IMR-90 (cell line): ENCODE results near the gene TMPRSS13. TPM values are rescaled to one million over a fixed set of nuclear protein-coding genes. Genes with fewer than 3 reads are reported as not detected.

ENCODE experiments used
- ATAC-seq: fragments of 200-7000 bp; cut with Tn5 transposase; 2 replicates; pipeline ENCODE4 v1.9.1; 2020; ENCODE audit warnings: low read depth, mild to moderate bottlenecking, moderate library complexity
- BruUV-seq: library from RNA; stranded (reverse); fragments of 400-500 nt; replicated peaks from 2 replicates; lab custom pipeline; 2021; lab: Mats Ljungman, UMichigan
- CTCF ChIA-PET: fragments of 300-600 bp; formaldehyde crosslinking; extraction: SDS; loops from one replicate; lab custom pipeline; 2021; ENCODE audit warnings: antibody characterized with exemption; lab: Yijun Ruan, JAX
- POLR2A ChIA-PET: fragments of 300-600 bp; sonication (Branson Sonifier 250); formaldehyde crosslinking; loops from one replicate; lab custom pipeline; 2022; ENCODE audit warnings: antibody characterized with exemption; ENCODE audit not compliant: unreplicated experiment; lab: Charles Lee
- DNase-seq: peaks from one replicate; pipeline ENCODE4 v3.0.0; 2013
- H2AFZ ChIP-seq: replicated peaks from 2 replicates; pipeline ENCODE3; 2013; ENCODE audit warnings: low read length, mild to moderate bottlenecking; ENCODE audit not compliant: poor library complexity
- H2AK5ac ChIP-seq: 2 replicates; pipeline ENCODE4 v1.6.1; 2013; ENCODE audit warnings: low read depth, low read length, inconsistent platforms
- H2AK9ac ChIP-seq: replicated peaks from 2 replicates; pipeline ENCODE3; 2013; ENCODE audit warnings: mild to moderate bottlenecking, low read depth, low read length, moderate library complexity; ENCODE audit not compliant: poor library complexity
- H2BK120ac ChIP-seq: 2 replicates; pipeline ENCODE4 v1.6.1; 2013; ENCODE audit warnings: low read depth, low read length, inconsistent platforms
- H2BK15ac ChIP-seq: 3 replicates; pipeline ENCODE4 v1.6.1; 2013; ENCODE audit warnings: low read depth, low read length, inconsistent platforms
- H2BK20ac ChIP-seq: 2 replicates; pipeline ENCODE4 v1.6.1; 2013; ENCODE audit warnings: low read depth, mild to moderate bottlenecking, inconsistent platforms, low read length, moderate library complexity
- H2BK5ac ChIP-seq: 2 replicates; pipeline ENCODE4 v1.6.1; 2013; ENCODE audit warnings: mild to moderate bottlenecking, low read depth, low read length, inconsistent platforms; ENCODE audit not compliant: poor library complexity, severe bottlenecking
- H3K14ac ChIP-seq: replicated peaks from 2 replicates; pipeline ENCODE4 v1.6.1; 2013; ENCODE audit warnings: low read depth, low read length, inconsistent platforms
- H3K18ac ChIP-seq: 2 replicates; pipeline ENCODE4 v1.6.1; 2013; ENCODE audit warnings: low read depth, low read length, control low read depth
- H3K23ac ChIP-seq: 2 replicates; pipeline ENCODE4 v1.6.1; 2013; ENCODE audit warnings: low read depth, low read length, inconsistent platforms
- H3K27ac ChIP-seq: 2 replicates; pipeline ENCODE4 v1.5.1; 2013; ENCODE audit warnings: mild to moderate bottlenecking, control low read depth, low read length; ENCODE audit not compliant: insufficient read depth
- H3K27me3 ChIP-seq: 2 replicates; pipeline ENCODE4 v1.6.1; 2013; ENCODE audit warnings: low read length; ENCODE audit not compliant: control insufficient read depth, insufficient read depth
- H3K36me3 ChIP-seq: 2 replicates; pipeline ENCODE4 v1.6.1; 2013; ENCODE audit warnings: low read length, mixed read lengths; ENCODE audit not compliant: control insufficient read depth, insufficient read depth
- H3K4ac ChIP-seq: 2 replicates; pipeline ENCODE4 v1.6.1; 2013; ENCODE audit warnings: low read depth, low read length, inconsistent platforms
- H3K4me1 ChIP-seq: 2 replicates; pipeline ENCODE4 v1.6.1; 2013; ENCODE audit warnings: low read length, mixed read lengths; ENCODE audit not compliant: control insufficient read depth, insufficient read depth
- H3K4me2 ChIP-seq: 2 replicates; pipeline ENCODE4 v1.6.1; 2013; ENCODE audit warnings: low read depth, mild to moderate bottlenecking, control low read depth, low read length, moderate library complexity
- H3K4me3 ChIP-seq: 2 replicates; pipeline ENCODE4 v1.5.1; 2013; ENCODE audit warnings: low read depth, mild to moderate bottlenecking, control low read depth, low read length, moderate library complexity; ENCODE audit not compliant: insufficient read depth
- H3K56ac ChIP-seq: 2 replicates; pipeline ENCODE4 v1.6.1; 2013; ENCODE audit warnings: low read length, inconsistent platforms; ENCODE audit not compliant: insufficient read depth; ENCODE audit errors: extremely low read depth
- H3K79me1 ChIP-seq, 2 experiments: 2 replicates each; pipeline ENCODE4 v1.6.1; 2013; ENCODE audit warnings: low read length in 2 of 2, inconsistent platforms in 1 of 2, low read depth in 1 of 2
- H3K9ac ChIP-seq: 2 replicates; pipeline ENCODE4 v1.6.1; 2013; ENCODE audit warnings: low read depth, low read length, control low read depth
- H3K9me1 ChIP-seq: 2 replicates; pipeline ENCODE4 v1.6.1; 2013; ENCODE audit warnings: low read length, inconsistent platforms; ENCODE audit not compliant: insufficient read depth
- H3K9me3 ChIP-seq: 2 replicates; pipeline ENCODE4 v1.6.1; 2013; ENCODE audit warnings: low read length; ENCODE audit not compliant: control insufficient read depth, insufficient read depth
- H4K20me1 ChIP-seq: 2 replicates; pipeline ENCODE4 v1.6.1; 2013; ENCODE audit warnings: low read length, inconsistent platforms; ENCODE audit not compliant: insufficient read depth
- H4K5ac ChIP-seq: 2 replicates; pipeline ENCODE4 v1.6.1; 2013; ENCODE audit warnings: mild to moderate bottlenecking, low read depth, low read length, control low read depth
- H4K8ac ChIP-seq, 2 experiments: 2 replicates each; pipeline ENCODE4 v1.6.1; 2013; ENCODE audit warnings: low read depth in 2 of 2, low read length in 2 of 2, control low read depth in 1 of 2, inconsistent platforms in 1 of 2
- H4K91ac ChIP-seq: 2 replicates; pipeline ENCODE4 v1.6.1; 2013; ENCODE audit warnings: low read depth, low read length, inconsistent platforms; ENCODE audit not compliant: insufficient read depth
- CHD1 ChIP-seq: IDR thresholded peaks from 2 replicates; pipeline ENCODE4 v1.6.1; 2012; ENCODE audit warnings: low read depth, low read length, improper control_type of control experiment
- RAD21 ChIP-seq: IDR thresholded peaks from 2 replicates; pipeline ENCODE4 v1.6.1; 2012; ENCODE audit warnings: low read length, improper control_type of control experiment
- RCOR1 ChIP-seq: IDR thresholded peaks from 2 replicates; pipeline ENCODE4 v1.6.1; 2012; ENCODE audit warnings: mild to moderate bottlenecking, low read length, improper control_type of control experiment; ENCODE audit not compliant: insufficient replicate concordance
- WGBS, 2 experiments: methylation state at CpG; one replicate each; pipeline versions ENCODE4 v1.1.5 to v1.1.7; 2013; ENCODE audit warnings: missing lambda C conversion rate in 2 of 2; ENCODE audit not compliant: insufficient read length in 1 of 2; ENCODE audit errors: extremely low coverage in 2 of 2; 5-methylcytosine and 5-hydroxymethylcytosine counted together
- dilution Hi-C: fragments of 300-500 bp; cut with HindIII; formaldehyde crosslinking; loops from one replicate; pipeline ENCODE4 v1.14.3; 2018; ENCODE audit warnings: low sequenced_read_pairs; ENCODE audit not compliant: unreplicated experiment
- in situ Hi-C: fragments of 300-500 bp; cut with MboI; formaldehyde crosslinking; loops from 3 replicates; pipeline ENCODE4 v1.14.3; 2019; ENCODE audit warnings: low sequenced_read_pairs, inconsistent platforms, mixed read lengths
- intact Hi-C: fragments of 100-400 bp; cut with micrococcal nuclease; formaldehyde crosslinking; loops from 2 replicates; pipeline ENCODE4 v1.10.0; 2022
- polyA plus RNA-seq, 3 experiments: library from polyadenylated mRNA; depleted of rRNA; stranded (reverse); fragments of >200 nt; gene quantifications; 2 replicates each; pipeline ENCODE4 v1.2.3, GENCODE V29; 2012; ENCODE audit warnings: low replicate concordance in 1 of 3
- total RNA-seq: library from RNA; depleted of rRNA; stranded (reverse); fragments of >200 nt; gene quantifications from 2 replicates; pipeline ENCODE4 v1.2.3, GENCODE V29; 2012
- TF ChIP-seq, protein P1 (sequence below): fragments of 150-350 bp; IDR thresholded peaks from 2 replicates; pipeline ENCODE4 v1.6.1; 2017; ENCODE audit warnings: mild to moderate bottlenecking, antibody characterized with exemption, low read length, low read depth
- TF ChIP-seq, protein P2 (sequence below): conservative IDR thresholded peaks from 2 replicates; pipeline ENCODE4 v1.5.1; 2012; ENCODE audit warnings: mild to moderate bottlenecking, low read depth, low read length, improper control_type of control experiment
- TF ChIP-seq, protein P3 (sequence below): fragments of 150-350 bp; IDR thresholded peaks from 2 replicates; pipeline ENCODE4 v1.6.1; 2016; ENCODE audit warnings: low read depth, mild to moderate bottlenecking, low read length, moderate library complexity, borderline replicate concordance

The TMPRSS13 gene
- total and polyA plus RNA-seq, 2 of the 4 experiments (the other 2 are of a cell fraction), result not detected

DNA sequence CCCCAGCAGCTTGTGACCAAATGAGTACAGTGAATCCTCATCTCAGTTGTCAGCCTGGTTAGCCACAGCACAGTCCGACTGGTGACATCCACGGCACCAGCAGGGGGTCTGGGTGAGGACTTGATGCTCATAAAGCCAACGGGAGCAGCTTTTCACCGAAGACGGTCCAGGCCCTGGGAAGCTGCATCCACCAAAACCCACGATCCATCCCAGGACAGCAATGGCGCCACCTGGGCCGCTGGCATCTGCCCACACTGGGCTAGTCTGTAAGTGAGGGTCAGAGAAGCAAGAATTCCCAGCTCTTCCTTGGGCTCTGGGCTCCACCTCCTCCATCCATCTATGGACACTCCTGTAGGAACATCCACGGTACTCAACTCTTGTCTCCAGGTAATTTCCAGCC is 27.6 kb downstream of the TMPRSS13 start (continued):
- TF ChIP-seq CHD1, result no peak
- TF ChIP-seq, protein P1, sequence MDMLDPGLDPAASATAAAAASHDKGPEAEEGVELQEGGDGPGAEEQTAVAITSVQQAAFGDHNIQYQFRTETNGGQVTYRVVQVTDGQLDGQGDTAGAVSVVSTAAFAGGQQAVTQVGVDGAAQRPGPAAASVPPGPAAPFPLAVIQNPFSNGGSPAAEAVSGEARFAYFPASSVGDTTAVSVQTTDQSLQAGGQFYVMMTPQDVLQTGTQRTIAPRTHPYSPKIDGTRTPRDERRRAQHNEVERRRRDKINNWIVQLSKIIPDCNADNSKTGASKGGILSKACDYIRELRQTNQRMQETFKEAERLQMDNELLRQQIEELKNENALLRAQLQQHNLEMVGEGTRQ, result no peak
- no peak for TF ChIP-seq RCOR1

DNA sequence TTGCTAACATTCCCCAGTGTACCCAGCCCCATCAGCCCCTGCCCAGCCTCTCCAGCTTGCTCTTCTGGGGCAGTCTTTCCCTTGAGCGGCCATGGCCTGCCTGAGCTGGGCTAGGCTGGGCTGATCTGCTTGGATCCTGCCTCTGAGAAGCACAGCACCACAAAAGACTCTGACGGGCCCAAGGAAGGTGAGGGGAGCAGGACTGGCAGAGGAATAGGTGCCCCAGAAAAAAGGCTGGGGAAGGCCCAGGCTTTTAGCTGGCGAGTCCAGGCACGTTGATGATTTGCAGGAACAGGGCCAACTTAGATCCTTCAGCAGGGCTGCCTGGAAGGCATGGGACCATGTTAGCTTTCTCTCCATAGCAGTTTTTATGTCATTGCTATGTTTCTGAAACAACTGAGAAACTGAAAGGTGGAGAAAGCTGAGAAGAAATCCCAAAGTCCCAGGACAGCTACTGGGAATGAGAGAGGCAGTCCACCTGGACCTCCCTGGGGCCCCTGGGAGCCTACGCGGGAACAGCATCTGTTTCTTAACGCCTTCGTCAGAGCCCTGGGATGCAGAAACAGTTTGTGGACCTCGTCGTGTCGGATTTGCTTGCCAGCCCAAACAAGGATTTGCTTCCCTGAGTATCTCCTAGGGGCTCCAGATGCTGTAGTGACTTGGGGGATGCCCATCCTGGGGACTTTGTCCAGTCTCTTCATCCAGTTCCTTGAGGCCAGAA is 28.3 kb downstream of the TMPRSS13 start:
- H3K56ac ChIP-seq, result no peak overlapping the region
- no peaks in the 10 kb centered on the region for H3K9me1 ChIP-seq
- no peak overlapping the region for H3K4me3 ChIP-seq
- no peak overlapping the region for H3K14ac ChIP-seq
- H3K79me1 ChIP-seq, result no peaks in the 10 kb centered on the region
- DNase-seq (no peak), ATAC-seq (no peak)
- no peak overlapping the region for H2BK15ac ChIP-seq
- no peaks in the 10 kb centered on the region for H4K20me1 ChIP-seq
- no TSS peak for BruUV-seq
- no peaks in the 10 kb centered on the region for H3K4me1 ChIP-seq
- in situ Hi-C loops (no loop called here), dilution Hi-C loops (no loop called here), intact Hi-C loops (no loop called here)
- no peak overlapping the region for H4K91ac ChIP-seq
- H4K8ac ChIP-seq, result no peak overlapping the region
- H3K9me3 ChIP-seq, result no peaks in the 10 kb centered on the region
- peaks cover 2% of the 10 kb centered on the region; the same call in 1 of the 2 replicates for H3K27me3 ChIP-seq
- no peak overlapping the region for H3K4me2 ChIP-seq
- H3K36me3 ChIP-seq, result no peaks in the 10 kb centered on the region
- H3K18ac ChIP-seq, result no peak overlapping the region
- 90% methylated on average over 4 of the region's 11 CpGs; no CpG with 5 or more reads in 1 of the 2 experiments for WGBS, 2 experiments
- no peak overlapping the region for H2BK5ac ChIP-seq
- H3K23ac ChIP-seq, result no peak overlapping the region
- no peak overlapping the region for H2AFZ ChIP-seq
- no peak overlapping the region for H3K4ac ChIP-seq
- ChIA-PET POLR2A (no interaction called here), CTCF (no interaction called here)
- TF ChIP-seq RAD21, result no peak
- TF ChIP-seq, protein P2, sequence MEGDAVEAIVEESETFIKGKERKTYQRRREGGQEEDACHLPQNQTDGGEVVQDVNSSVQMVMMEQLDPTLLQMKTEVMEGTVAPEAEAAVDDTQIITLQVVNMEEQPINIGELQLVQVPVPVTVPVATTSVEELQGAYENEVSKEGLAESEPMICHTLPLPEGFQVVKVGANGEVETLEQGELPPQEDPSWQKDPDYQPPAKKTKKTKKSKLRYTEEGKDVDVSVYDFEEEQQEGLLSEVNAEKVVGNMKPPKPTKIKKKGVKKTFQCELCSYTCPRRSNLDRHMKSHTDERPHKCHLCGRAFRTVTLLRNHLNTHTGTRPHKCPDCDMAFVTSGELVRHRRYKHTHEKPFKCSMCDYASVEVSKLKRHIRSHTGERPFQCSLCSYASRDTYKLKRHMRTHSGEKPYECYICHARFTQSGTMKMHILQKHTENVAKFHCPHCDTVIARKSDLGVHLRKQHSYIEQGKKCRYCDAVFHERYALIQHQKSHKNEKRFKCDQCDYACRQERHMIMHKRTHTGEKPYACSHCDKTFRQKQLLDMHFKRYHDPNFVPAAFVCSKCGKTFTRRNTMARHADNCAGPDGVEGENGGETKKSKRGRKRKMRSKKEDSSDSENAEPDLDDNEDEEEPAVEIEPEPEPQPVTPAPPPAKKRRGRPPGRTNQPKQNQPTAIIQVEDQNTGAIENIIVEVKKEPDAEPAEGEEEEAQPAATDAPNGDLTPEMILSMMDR, result no peak
- TF ChIP-seq CHD1, result no peak
- TF ChIP-seq, protein P3, sequence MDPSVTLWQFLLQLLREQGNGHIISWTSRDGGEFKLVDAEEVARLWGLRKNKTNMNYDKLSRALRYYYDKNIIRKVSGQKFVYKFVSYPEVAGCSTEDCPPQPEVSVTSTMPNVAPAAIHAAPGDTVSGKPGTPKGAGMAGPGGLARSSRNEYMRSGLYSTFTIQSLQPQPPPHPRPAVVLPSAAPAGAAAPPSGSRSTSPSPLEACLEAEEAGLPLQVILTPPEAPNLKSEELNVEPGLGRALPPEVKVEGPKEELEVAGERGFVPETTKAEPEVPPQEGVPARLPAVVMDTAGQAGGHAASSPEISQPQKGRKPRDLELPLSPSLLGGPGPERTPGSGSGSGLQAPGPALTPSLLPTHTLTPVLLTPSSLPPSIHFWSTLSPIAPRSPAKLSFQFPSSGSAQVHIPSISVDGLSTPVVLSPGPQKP, result no peak
- H2BK120ac ChIP-seq, result no peak overlapping the region
- no peak overlapping the region for H2AK9ac ChIP-seq
- no peak overlapping the region for H2AK5ac ChIP-seq
- no peak overlapping the region for H4K5ac ChIP-seq
- no peak overlapping the region for H2BK20ac ChIP-seq
- H3K9ac ChIP-seq, result no peak overlapping the region
- H3K27ac ChIP-seq, result no peak overlapping the region
